Endometrial microvascular endothelial cells (primary cell): ENCODE results near the gene PLPP2. TPM values are rescaled to one million over a fixed set of nuclear protein-coding genes. Genes with fewer than 3 reads are reported as not detected.
"Not testable (repeated sequence)": the region's sequence is repeated elsewhere in the genome, so short reads cannot be mapped to it uniquely, and the experiment has no call there.

Source experiments
- in situ Hi-C: cut with HindIII; loops from 2 replicates; pipeline ENCODE4 v1.10.0; 2017; ENCODE audit warnings: low sequenced_read_pairs, low pct_unique_long_range_greater_than_20kb; ENCODE audit errors: inconsistent ontology term
- total RNA-seq: library from RNA; depleted of rRNA; stranded (reverse); fragments of >200 nt; gene quantifications from one replicate; pipeline ENCODE4 v1.2.3, GENCODE V29; 2015; ENCODE audit errors: inconsistent ontology term

The PLPP2 gene
- total RNA-seq, 1 donor from 2014 or later = 98.2 TPM

GRCh38 chr19:279231-279630 is 12.0 kb downstream of the PLPP2 start:
- in situ Hi-C loops = no loop called here

- in situ Hi-C loops = no loop called here
Observed at GRCh38 chr19:277581-278165, 13.5 kb downstream of the PLPP2 start.

DNA sequence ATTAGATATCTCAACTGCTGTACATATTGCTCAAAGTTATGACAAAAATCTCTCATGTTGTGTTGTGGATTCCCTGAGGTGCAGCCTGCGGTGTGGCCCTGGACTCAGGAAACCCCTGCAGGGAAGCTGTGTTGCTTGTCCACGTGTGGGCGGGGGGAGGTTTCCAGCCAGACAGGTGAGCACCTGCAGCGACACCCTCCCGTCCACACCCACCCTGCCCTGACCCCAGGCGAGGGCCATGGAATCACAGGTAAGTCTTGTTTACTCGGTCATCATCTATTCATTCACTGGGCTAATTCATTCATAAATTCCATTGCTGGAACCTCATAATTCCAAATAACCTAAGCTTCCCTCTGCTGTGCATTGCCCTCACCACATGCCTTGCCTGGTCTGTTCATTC is 14.1 kb downstream of the PLPP2 start:
- in situ Hi-C loops = no loop called here

DNA sequence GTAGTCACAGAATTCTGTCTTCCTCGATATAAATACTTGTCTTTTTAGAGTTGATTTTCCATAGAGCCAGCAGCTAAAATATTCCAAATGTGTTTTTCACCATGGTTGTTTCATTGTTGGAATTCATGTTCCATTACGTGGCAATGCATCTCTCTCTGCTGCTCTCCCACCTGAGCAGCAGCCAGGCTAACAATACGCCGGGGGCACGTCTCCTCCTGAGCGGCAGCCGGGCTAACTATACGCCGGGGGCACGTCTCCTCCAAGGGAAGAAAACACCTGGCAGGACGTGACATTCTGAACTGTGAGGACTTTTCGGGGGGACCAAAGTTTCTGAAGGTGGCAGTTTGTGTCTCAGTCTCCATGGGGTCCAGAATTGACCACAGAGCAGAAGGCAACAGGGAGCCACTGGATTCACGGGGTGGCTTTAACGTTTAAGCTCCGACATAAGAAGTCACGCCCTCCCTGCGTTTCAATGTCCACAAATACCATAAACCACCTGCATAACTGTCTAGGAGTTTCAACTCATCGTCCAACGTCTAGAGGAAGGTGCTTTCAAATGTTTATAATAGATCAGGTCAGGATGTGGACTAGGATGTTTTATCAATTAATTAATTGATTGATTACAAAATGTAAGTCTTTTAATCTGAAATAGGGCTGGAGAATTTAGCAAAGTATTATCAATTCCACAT is 15.1 kb downstream of the PLPP2 start:
- in situ Hi-C loops = no loop called here

DNA sequence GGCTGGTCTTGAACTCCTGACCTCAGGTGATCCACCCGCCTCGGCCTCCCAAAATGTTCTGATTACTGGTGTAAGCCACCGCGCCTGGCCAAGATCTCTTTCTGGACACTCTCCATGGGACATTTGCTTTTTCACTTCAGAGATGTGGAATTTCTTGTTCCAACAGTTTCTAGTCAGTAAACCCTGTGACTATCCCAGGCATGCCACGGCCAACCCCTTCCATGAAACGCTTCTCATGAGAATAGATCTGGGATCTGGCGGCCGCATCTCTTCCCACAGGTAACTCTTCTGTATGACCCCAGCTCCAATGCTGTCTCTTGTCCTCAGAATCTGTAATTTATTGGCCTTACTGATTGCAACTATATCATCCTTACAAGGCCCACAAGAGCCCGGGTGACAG is 16.2 kb downstream of the PLPP2 start:
- in situ Hi-C loops = no loop called here

- in situ Hi-C loops = no loop called here
Observed at GRCh38 chr19:273393-273792, 17.8 kb downstream of the PLPP2 start.

DNA sequence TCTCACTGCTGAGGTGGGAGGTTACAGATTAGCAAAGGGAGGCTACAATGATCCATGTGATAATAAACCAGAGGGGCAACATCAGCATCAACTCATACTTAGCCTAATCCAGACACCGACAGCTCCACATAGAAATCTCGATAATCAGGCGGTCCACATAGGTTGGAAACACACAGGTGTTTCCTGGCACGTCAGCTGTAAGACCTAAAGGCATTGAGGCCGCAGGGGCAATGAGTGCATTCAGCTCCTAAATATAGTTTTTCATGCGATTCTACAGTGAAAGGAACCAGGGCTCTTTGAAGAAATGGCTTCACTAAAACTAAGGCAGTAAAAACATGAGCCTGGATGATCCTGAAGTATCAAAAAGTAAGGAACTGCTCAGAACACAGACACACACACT is 19.3 kb downstream of the PLPP2 start:
- in situ Hi-C loops = no loop called here

- in situ Hi-C loops = not testable (repeated sequence)
Observed at GRCh38 chr19:270766-271318, 20.4 kb downstream of the PLPP2 start.

DNA sequence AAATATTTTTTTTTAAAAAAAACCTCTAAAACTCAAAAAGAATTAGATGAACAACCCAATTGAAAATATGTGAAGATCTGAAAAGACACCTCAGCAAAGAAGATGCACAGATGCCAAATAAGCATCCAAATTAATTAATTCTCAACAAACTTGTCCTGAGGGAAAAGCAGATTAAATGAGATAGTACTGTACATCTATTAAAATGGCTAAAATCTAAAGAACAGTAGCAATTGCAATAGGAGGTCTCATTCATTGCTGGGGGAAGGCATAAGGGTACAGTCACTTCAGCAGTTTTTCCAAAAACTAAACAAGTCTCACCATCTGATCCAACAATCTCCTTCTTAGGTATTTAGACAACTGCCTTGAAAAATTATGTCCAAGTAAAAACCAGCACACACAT is 22.0 kb downstream of the PLPP2 start:
- in situ Hi-C loops = no loop called here

DNA sequence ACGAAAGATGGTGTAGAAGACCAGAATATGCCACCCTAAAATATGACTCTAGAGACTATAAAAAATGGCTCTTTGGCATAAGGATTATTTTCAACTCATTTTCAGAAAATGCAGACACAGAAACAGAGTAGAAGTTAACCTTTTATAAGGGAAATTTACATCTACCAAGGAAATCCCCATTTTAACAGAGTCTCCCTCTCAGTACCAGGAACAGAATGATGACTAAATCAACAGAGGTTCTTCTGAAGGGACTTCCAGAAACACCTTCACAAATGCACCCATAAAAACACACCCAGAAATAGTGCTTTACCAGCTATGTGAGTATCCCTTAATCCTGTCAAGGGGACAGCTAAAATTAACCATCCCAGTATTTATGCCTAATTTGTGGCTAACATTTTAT is 29.1 kb downstream of the PLPP2 start:
- in situ Hi-C loops = no loop called here

DNA sequence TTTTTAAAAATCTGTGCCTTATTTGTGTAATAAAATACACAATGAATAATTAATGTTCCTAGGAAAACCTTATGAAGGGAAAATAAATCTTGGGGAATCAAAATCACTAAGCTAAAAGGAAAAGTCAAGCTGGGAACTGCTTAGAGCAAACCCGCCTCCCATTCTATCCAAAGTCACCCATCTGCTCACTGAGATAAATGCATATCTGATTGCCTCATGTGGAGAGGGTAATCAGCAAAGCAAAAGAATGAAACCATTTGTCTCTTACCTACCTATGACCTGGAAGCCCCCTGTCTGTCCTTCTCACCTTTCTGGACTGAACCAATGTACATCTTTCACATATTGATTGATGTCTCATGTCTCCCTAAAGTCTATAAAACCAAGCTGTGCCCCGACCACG is 34.4 kb downstream of the PLPP2 start:
- in situ Hi-C loops = not testable (repeated sequence)

GRCh38 chr19:252421-253186 is 38.6 kb downstream of the PLPP2 start:
- in situ Hi-C loops = not testable (repeated sequence)

GRCh38 chr19:246551-246950 is 44.7 kb downstream of the PLPP2 start:
- in situ Hi-C loops = no loop called here

- in situ Hi-C loops = not testable (repeated sequence)
Observed at GRCh38 chr19:245900-246299, 45.3 kb downstream of the PLPP2 start.

DNA sequence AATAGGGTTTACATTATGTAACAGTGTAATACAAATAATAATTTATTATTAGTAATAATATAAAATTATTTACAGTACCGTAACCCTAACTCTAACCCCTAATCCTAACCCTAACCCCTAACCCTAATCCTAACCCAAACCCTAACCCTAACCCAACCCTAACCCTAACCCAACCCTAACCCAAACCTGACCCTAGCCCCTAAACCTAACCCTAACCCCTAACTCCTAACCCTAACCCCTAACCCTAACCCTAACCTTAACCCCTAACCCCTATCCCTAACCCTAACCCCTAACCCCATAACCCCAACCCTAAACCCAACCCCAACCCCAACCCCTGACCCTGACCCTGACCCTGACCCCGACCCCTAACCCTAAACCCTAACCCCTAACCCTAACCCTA is 45.7 kb downstream of the PLPP2 start:
- in situ Hi-C loops = no loop called here

Other genes starting within 250 kb of the PLPP2 start
- not detected for gene OR4F17, start 184.3 kb downstream of the PLPP2 start, total RNA-seq
- 37.4 TPM for gene MIER2, start 53.4 kb upstream of the PLPP2 start, total RNA-seq
- not detected for gene C2CD4C, start 117.7 kb upstream of the PLPP2 start, total RNA-seq
- 0.37 TPM for gene SHC2, start 169.6 kb upstream of the PLPP2 start, total RNA-seq
- gene MADCAM1, start 205.1 kb upstream of the PLPP2 start, total RNA-seq = not detected
- 17.6 TPM for gene TPGS1, start 216.1 kb upstream of the PLPP2 start, total RNA-seq
- 84.7 TPM for gene CDC34, start 240.4 kb upstream of the PLPP2 start, total RNA-seq